ENCODE data around the gene KCNK7. TPM values are rescaled to one million over a fixed set of nuclear protein-coding genes. Genes with fewer than 3 reads are reported as not detected.

Gene KCNK7
- total RNA-seq, 1 experiment from 2014 or later = 1.4 TPM

GRCh38 chr11:65606876-65607613 is 11.4 kb upstream of the KCNK7 start:
- Mint-ChIP-seq H3K27me3 (ENCODE audit: unreplicated experiment) (no peaks in the 10 kb centered on the region), H3K27ac (ENCODE audit: unreplicated experiment) (no peak overlapping the region), H3K9me3 (ENCODE audit: low read depth, unreplicated experiment) (no peaks in the 10 kb centered on the region), H3K4me3 (ENCODE audit: low read depth, unreplicated experiment) (no peak overlapping the region), H3K4me1 (ENCODE audit: low read depth, unreplicated experiment) (peaks cover 29% of the 10 kb centered on the region), H3K36me3 (ENCODE audit: insufficient read depth, unreplicated experiment) (peaks cover 75% of the 10 kb centered on the region)
- TF ChIP-seq CTCF (IDR thresholded peaks at IDR 0.05; ENCODE audit: unreplicated experiment) = no peak
- intact Hi-C loops (cut with micrococcal nuclease; ENCODE audit: unreplicated experiment) = no loop called here
- CTCF ChIA-PET = no interaction called here
- DNase-seq = no peak
- BruUV-seq (replicated peaks) = no TSS peak

GRCh38 chr11:65604258-65604657 is 8.7 kb upstream of the KCNK7 start:
- TF ChIP-seq CTCF (IDR thresholded peaks at IDR 0.05; ENCODE audit: unreplicated experiment) = no peak
- Mint-ChIP-seq H3K9me3 (ENCODE audit: low read depth, unreplicated experiment) (no peaks in the 10 kb centered on the region), H3K4me3 (ENCODE audit: low read depth, unreplicated experiment) (no peak overlapping the region), H3K27me3 (ENCODE audit: unreplicated experiment) (no peaks in the 10 kb centered on the region), H3K36me3 (ENCODE audit: insufficient read depth, unreplicated experiment) (peaks cover 74% of the 10 kb centered on the region), H3K27ac (ENCODE audit: unreplicated experiment) (no peak overlapping the region), H3K4me1 (ENCODE audit: low read depth, unreplicated experiment) (peaks cover 6% of the 10 kb centered on the region)
- DNase-seq = no peak
- no TSS peak for BruUV-seq (replicated peaks)
- intact Hi-C loops (cut with micrococcal nuclease; ENCODE audit: unreplicated experiment) = no loop called here
- CTCF ChIA-PET = interaction anchor here (1.3 kb wide), 1 partner anchor 11 kb away, joined by 4 read pairs; the partner anchor contains the start of gene PCNX3

- H3K4me1 Mint-ChIP-seq (ENCODE audit: low read depth, unreplicated experiment) = no peaks in the 10 kb centered on the region
- H3K27me3 Mint-ChIP-seq (ENCODE audit: unreplicated experiment) = no peaks in the 10 kb centered on the region
- no peak for DNase-seq
- H3K27ac Mint-ChIP-seq (ENCODE audit: unreplicated experiment) = no peak overlapping the region
- no peak overlapping the region for H3K4me3 Mint-ChIP-seq (ENCODE audit: low read depth, unreplicated experiment)
- CTCF ChIA-PET = no interaction called here
- intact Hi-C loops (cut with micrococcal nuclease; ENCODE audit: unreplicated experiment) = no loop called here
- no peak for TF ChIP-seq CTCF (IDR thresholded peaks at IDR 0.05; ENCODE audit: unreplicated experiment)
- H3K36me3 Mint-ChIP-seq (ENCODE audit: insufficient read depth, unreplicated experiment) = peaks cover 82% of the 10 kb centered on the region
- no TSS peak for BruUV-seq (replicated peaks)
- no peaks in the 10 kb centered on the region for H3K9me3 Mint-ChIP-seq (ENCODE audit: low read depth, unreplicated experiment)
Measured at GRCh38 chr11:65599955-65600246, 4.3 kb upstream of the KCNK7 start.

GRCh38 chr11:65599216-65599954 is 3.8 kb upstream of the KCNK7 start:
- H3K4me3 Mint-ChIP-seq (ENCODE audit: low read depth, unreplicated experiment) = no peak overlapping the region
- H3K4me1 Mint-ChIP-seq (ENCODE audit: low read depth, unreplicated experiment) = no peaks in the 10 kb centered on the region
- no peak for TF ChIP-seq CTCF (IDR thresholded peaks at IDR 0.05; ENCODE audit: unreplicated experiment)
- intact Hi-C loops (cut with micrococcal nuclease; ENCODE audit: unreplicated experiment) = no loop called here
- H3K9me3 Mint-ChIP-seq (ENCODE audit: low read depth, unreplicated experiment) = no peaks in the 10 kb centered on the region
- no peaks in the 10 kb centered on the region for H3K27me3 Mint-ChIP-seq (ENCODE audit: unreplicated experiment)
- peaks cover 79% of the 10 kb centered on the region for H3K36me3 Mint-ChIP-seq (ENCODE audit: insufficient read depth, unreplicated experiment)
- CTCF ChIA-PET = no interaction called here
- DNase-seq = no peak
- H3K27ac Mint-ChIP-seq (ENCODE audit: unreplicated experiment) = no peak overlapping the region
- no TSS peak for BruUV-seq (replicated peaks)
